ENCODE results near the gene NXPH1.

NXPH1 gene

DNA sequence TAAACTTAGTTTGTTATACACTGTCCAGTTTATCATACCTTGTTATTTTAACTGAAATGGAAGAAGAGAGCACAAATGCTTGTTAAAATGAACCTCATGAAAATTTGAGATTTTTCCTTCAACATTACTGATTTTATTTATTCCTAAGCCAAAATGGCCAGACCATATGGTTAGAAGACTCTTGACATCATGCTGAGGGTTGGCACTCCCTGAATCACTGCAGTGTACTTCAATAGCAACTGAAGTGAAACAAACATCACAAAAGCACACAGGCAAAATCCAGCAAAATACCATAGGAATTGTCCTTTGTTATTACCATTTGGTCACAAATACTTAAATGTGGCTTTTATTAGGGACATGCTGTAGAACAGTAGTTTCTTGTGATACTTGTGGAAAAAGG is 347.8 kb downstream of the NXPH1 start:
- no peak overlapping the region for H3K4me3 ChIP-seq (ENCODE audit: low read length)
- H3K9ac ChIP-seq (ENCODE audit: low read length), result no peak overlapping the region

GRCh38 chr7:8783229-8783628 is 349.8 kb downstream of the NXPH1 start:
- no peak overlapping the region for H3K27ac ChIP-seq (ENCODE audit: low read depth, low read length)
- no peaks in the 10 kb centered on the region for H3K4me1 ChIP-seq (ENCODE audit: control insufficient read depth, insufficient read depth, low read length)
- no peak overlapping the region for H3K9ac ChIP-seq (ENCODE audit: low read length)
- H3K36me3 ChIP-seq (ENCODE audit: control insufficient read depth, insufficient read depth, low read length), result no peaks in the 10 kb centered on the region
- H3K27me3 ChIP-seq (ENCODE audit: control insufficient read depth, insufficient read depth, low read length), result no peaks in the 10 kb centered on the region
- no peak overlapping the region for H3K4me3 ChIP-seq (ENCODE audit: low read length)

More for the DNA sequence above, 347.8 kb downstream of the NXPH1 start:
- Histone ChIP-seq H3K4me1 (ENCODE audit: control insufficient read depth, insufficient read depth, low read length) (no peaks in the 10 kb centered on the region), H3K36me3 (ENCODE audit: control insufficient read depth, insufficient read depth, low read length) (no peaks in the 10 kb centered on the region), H3K27ac (ENCODE audit: low read depth, low read length) (no peak overlapping the region), H3K27me3 (ENCODE audit: control insufficient read depth, insufficient read depth, low read length) (no peaks in the 10 kb centered on the region)

GRCh38 chr7:8785081-8785480 is 351.7 kb downstream of the NXPH1 start:
- Histone ChIP-seq H3K4me1 (ENCODE audit: control insufficient read depth, insufficient read depth, low read length) (no peaks in the 10 kb centered on the region), H3K9ac (ENCODE audit: low read length) (no peak overlapping the region), H3K4me3 (ENCODE audit: low read length) (no peak overlapping the region), H3K36me3 (ENCODE audit: control insufficient read depth, insufficient read depth, low read length) (no peaks in the 10 kb centered on the region), H3K27me3 (ENCODE audit: control insufficient read depth, insufficient read depth, low read length) (no peaks in the 10 kb centered on the region), H3K27ac (ENCODE audit: low read depth, low read length) (no peak overlapping the region)

DNA sequence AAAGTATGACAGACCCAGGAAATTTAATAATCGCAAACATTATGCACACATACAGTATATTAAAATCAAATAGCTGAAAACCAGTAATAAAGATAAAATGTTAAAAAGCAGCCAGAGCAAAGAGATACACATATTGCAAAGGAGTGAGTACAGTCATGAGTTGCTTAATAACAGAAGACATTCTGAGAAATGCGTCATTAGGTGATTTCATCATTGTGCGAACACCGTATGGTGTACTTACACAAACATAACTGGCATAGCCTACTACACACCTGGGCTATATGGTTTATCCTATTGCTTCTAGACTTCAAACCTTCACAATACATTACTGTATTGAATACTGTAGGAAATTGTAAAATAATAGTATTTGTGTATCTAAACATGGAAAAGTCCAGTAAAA is 367.6 kb downstream of the NXPH1 start:
- H3K27ac ChIP-seq (ENCODE audit: low read depth, low read length), result no peak overlapping the region
- no peaks in the 10 kb centered on the region for H3K36me3 ChIP-seq (ENCODE audit: control insufficient read depth, insufficient read depth, low read length)
- no peak overlapping the region for H3K9ac ChIP-seq (ENCODE audit: low read length)
- no peak overlapping the region for H3K4me3 ChIP-seq (ENCODE audit: low read length)
- no peaks in the 10 kb centered on the region for H3K4me1 ChIP-seq (ENCODE audit: control insufficient read depth, insufficient read depth, low read length)
- no peaks in the 10 kb centered on the region for H3K27me3 ChIP-seq (ENCODE audit: control insufficient read depth, insufficient read depth, low read length)
